Measurements from ENCODE around the gene COMMD4.

DNA sequence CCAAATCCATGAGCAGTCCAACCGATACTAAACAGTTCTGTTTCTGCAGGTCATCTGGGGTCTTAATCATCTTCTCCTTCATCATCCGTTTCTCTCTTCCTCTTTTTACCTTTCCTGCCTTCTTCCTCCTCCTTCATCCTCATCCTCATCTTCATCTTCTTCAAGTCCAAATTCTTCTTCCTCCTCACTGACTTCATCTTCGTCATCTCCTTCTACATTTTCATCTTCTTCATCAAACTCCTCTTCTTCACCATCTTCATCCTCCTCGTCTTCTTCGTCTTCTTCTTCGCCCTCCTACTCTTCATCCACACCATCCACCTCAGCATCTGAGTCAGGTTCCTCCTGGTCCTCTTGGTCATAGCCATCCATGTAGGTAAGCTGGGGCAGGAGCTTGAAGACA, 14.2 kb upstream of the COMMD4 start:
- TF ChIP-seq POLR2A (IDR thresholded peaks at IDR 0.05) (no peak), EP300 (IDR thresholded peaks at IDR 0.05) (no peak)
- TF ChIP-seq, protein P1, sequence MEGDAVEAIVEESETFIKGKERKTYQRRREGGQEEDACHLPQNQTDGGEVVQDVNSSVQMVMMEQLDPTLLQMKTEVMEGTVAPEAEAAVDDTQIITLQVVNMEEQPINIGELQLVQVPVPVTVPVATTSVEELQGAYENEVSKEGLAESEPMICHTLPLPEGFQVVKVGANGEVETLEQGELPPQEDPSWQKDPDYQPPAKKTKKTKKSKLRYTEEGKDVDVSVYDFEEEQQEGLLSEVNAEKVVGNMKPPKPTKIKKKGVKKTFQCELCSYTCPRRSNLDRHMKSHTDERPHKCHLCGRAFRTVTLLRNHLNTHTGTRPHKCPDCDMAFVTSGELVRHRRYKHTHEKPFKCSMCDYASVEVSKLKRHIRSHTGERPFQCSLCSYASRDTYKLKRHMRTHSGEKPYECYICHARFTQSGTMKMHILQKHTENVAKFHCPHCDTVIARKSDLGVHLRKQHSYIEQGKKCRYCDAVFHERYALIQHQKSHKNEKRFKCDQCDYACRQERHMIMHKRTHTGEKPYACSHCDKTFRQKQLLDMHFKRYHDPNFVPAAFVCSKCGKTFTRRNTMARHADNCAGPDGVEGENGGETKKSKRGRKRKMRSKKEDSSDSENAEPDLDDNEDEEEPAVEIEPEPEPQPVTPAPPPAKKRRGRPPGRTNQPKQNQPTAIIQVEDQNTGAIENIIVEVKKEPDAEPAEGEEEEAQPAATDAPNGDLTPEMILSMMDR (IDR thresholded peaks at IDR 0.05): no peak
